GM18508 (cell line): Measurements from ENCODE around the gene PRAME.
"Not testable (repeated sequence)": the region's sequence is repeated elsewhere in the genome, so short reads cannot be mapped to it uniquely, and the experiment has no call there.

Experiments used
- ATAC-seq: cut with Tn5 transposase; IDR thresholded peaks from one replicate; pipeline ENCODE4 v1.9.1; 2021; ENCODE audit warnings: moderate number of reproducible peaks; ENCODE audit not compliant: insufficient read depth, unreplicated experiment

The PRAME gene

GRCh38 chr22:22528780-22529179 lies 30.3 kb downstream of the PRAME start:
- ATAC-seq = no peak

- no peak for ATAC-seq
Measured at GRCh38 chr22:22527312-22527711, 31.8 kb downstream of the PRAME start.

DNA sequence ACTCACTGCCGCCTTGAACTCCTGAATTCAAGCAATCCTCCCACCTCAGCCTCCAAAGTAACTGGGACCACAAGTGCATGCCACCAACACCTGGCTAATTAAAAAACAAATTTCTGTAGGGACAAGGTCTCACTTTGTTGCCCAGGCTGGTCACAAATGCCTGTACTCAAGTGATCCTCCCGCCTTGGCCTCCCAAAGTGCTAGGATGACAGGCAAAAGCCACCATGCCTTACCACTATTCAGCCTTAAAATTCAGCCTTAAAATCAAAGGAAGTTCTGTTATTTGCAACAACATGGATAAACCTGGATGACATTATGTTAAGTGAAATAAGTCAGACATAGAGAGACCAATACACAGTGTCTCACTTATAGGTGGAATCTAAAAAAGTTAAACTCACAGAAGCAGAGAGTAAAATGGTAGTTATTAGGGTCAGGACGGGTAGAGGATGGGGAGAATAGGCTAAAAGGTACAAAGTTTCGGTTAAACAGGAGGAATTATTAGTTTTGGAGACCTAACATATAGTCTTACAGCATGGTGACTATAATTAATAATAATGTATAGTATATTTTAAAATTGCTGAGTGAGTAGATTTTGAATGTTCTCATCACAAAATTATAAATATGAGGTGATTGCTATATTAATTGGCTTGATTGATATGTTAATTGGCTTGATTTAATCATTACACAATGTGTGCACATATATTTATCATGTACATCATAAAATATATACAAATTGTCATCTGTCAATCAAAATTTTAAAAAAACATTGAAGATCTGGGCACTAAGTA lies 32.7 kb downstream of the PRAME start:
- ATAC-seq = no peak

DNA sequence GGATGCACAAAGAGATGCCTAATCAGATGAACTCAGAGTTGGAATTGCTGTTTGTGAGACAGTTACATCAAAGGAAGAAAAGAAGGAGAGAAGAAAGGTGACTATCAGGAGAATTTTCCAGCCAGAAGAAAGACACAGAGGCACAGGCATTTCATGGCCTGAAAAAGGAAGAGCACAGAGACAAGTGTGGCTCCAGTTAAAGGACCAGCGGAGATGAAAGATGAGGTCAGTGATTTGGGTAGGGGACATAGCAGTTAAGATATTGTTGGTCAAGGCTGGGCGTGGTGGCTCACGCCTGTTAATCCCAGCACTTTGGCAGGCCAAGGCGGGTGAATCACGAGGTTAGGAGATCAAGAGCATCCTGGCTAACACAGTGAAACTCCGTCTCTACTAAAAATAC lies 35.6 kb downstream of the PRAME start:
- no peak for ATAC-seq

DNA sequence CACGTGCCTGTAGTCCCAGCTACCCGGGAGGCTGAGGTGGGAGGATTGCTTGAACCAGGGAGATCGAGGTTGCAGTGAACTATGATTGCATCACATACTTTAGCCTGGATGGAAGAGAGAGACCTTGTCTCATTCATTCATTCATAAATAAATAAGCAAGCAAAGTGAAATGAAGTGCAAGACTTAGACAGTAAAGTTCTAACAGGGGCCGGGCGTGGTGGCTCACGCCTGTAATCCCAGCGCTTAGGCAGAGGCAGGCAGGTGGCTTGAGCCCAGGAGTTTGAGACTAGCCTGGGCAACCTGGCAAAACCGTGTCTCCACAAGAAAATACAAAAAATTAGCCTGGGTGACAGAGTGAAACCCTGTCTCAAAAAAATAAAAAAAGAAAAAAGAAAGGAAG lies 37.4 kb downstream of the PRAME start:
- no peak for ATAC-seq

DNA sequence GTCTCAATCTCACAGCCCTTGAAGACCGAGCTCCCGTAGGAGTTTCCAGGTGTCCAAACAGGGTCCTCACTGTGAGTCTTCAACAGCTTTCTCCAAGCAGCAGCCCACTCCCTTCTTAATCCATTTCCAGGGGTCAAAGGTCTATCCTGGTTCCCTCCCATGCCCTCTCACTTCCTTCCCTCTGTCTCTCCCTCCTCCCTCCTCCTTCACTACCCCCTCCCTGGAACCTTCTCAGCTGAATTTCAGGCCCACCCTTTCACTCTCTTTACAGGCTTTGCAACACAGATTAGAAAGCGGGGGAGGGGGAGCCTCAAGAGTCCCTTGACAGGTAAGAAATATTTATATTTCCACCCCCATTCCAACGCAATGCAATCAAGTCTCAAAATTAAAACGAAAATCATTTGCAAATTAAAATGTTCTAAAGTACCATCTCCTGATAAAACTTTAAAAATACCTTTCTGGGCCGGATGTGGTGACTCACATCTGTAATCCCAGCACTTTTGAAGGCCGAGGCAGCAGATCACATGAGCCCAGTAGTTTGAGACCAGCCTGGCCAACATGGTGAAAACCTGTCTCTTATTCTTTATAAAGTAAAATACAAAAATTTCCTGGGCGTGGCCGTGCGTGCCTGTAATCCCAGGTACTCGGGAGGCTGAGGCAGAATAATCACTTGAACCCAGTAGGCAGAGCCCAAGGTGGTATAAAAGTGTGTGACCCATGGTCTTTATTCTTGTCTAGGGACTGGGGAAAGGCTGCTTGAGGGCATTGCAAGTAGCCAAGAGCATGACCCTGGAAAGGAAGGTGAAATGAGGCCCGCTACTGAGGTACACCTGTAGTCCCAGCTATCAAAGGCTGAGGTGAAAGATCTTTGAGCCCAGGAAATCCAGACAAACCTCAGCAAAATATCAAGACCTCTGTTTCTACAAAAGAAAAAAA lies 38.1 kb downstream of the PRAME start:
- no peak for ATAC-seq

GRCh38 chr22:22520020-22520656 lies 38.9 kb downstream of the PRAME start, which contains the start of gene ZNF280A:
ZNF280A (minus strand) TSS chr22:22520270; CDS start chr22:22515630, 4,640 bp downstream.
- ATAC-seq = no peak

DNA sequence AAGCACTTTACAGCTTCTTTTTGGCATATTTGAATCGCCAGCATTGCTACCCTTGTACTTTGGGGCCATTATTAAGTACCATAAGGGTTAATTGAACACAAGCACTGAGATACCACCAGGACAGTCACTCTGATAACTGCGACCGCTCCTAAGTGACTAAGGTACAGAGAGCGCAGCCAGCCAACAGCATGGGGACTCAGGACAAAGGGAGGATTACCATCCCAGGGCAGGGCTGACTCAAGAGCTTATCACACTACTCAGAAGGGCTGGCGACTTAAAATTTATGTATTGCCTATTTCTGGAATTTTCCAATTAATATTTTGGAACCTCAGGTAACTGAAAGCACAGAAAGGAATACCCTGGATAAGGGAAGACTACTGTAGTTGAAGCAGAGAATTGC lies 39.5 kb downstream of the PRAME start:
- ATAC-seq = no peak

DNA sequence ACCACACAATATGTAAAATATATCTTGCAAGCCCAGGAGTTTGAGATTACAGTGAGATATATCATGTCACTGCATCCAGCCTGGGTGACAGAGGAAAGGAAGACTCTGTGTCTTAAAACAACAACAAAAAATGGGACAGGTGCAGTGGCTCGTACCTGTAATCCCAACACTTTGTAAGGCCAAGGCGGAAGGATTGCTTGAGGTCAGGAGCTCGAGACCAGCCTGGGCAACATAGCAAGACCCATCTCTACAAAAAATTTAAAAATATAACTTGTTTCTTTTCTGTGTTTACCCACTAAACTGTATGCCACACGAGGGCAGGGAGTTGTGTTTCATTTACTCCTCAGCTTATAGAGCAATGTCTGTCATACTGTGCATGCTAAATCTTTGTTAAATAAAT lies 42.1 kb downstream of the PRAME start:
- ATAC-seq = no peak

DNA sequence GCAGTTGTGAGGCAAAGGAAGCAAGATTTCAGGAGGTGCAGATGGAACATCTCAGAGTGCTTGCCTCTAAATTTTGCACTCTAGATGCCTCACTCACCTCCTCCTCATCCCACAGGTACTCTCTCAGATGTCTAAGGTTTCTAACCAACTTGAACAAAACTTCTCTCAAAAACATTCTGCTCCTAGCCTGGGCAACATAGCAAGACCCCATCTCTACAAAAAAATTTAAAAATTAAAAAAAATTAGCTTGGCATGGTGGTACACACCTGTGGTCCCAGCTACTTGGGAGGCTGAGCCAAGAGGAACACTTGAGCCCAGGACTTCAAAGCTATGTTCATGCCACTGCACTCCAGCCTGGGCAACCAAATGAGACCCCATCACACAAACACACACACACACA lies 43.2 kb downstream of the PRAME start:
- ATAC-seq = no peak

- not testable (repeated sequence) for ATAC-seq
Measured at GRCh38 chr22:22514431-22514830, 44.6 kb downstream of the PRAME start.

GRCh38 chr22:22513619-22514018 lies 45.4 kb downstream of the PRAME start:
- ATAC-seq = no peak

DNA sequence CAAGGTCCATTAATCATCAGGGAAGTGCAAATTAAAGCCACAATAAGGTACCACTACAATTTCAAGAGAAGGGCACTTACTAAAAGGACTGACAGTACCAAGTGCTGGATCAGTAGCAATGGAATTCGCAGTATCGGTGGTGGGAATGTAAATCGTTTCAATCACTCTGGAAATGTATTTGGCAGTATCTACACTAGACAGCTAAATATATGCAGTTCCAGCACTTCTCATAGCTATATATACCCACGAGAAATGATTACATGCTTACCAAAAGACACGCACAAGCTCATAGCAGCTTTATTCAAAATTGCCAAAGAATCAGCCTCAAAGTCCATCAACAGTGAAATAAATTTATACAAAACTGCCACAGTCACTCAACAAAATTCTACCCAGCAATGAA lies 46.1 kb downstream of the PRAME start:
- ATAC-seq = no peak

DNA sequence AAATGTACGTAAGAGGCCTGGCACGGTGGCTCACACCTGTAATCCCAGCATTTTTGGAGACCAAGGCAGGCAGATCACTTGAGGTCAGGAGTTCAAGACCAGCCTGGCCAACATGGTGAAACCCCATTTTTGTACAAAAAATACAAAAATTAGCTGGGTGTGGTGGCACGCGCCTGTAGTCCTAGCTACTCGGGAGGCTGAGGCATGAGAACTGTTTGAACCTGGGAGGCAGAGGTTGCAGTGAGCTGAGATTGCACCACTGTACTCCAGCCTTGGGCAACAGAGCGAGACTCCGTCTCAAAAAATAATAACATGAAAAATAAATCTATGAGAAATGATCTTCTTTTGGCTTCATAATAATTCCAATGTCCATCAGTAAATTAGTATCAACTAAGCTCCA lies 48.2 kb downstream of the PRAME start:
- ATAC-seq = not testable (repeated sequence)

GRCh38 chr22:22509912-22510311 lies 49.2 kb downstream of the PRAME start:
- ATAC-seq = not testable (repeated sequence)

GRCh38 chr22:22508274-22509176 lies 50.5 kb downstream of the PRAME start, which contains the start of gene ZNF280B:
ZNF280B (minus strand) TSS chr22:22508742; CDS start chr22:22489398, 19,344 bp downstream.
- no peak for ATAC-seq

GRCh38 chr22:22507743-22508273 lies 51.3 kb downstream of the PRAME start:
- ATAC-seq = no peak

DNA sequence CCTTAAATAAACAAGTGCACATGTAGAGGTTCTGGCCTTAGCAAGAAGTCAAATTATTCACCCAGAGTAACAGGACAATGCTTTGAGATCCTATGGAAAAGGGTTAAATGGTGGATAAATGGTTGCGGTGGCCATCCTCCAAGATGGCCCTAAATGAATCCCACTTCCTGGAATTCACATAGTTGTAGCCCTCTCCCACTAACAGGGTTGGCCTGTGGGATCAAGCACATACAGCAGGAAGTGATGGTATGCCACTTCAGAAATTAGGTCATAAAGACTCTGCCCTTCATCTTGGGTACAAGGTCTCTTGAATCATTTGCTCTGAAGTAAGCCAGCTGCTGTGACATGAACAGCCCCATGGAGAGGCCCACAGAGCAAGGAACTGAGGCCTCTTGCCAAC lies 52.3 kb downstream of the PRAME start:
- ATAC-seq = no peak

DNA sequence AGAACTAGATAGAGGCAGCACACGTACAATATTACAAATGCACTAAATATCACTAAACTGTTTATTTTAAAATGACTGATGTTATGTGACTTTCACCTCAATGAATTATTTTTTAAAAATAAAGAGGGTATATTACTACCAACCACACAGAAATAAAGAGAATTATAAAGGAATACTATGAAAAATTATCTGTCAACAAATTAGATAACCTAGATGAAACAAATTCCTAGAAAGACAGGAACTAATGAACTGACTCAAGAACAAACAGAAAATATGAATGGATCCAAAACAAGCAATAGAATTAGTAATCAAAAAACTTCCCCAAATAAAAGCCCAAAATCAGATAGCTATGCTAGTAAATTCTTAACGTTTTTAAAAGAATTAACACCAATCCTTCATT lies 60.8 kb downstream of the PRAME start:
- no peak for ATAC-seq
